Brain microvascular endothelial cell (primary cell): Measurements from ENCODE around the gene PKN3.

ENCODE experiments used
- DNase-seq: peaks from one replicate; pipeline ENCODE4 v3.0.0-alpha.2; 2020
- H3K27ac ChIP-seq: fragments of 250-450 bp; sonication (Bioruptor Pico); 2 replicates; pipeline ENCODE4 v1.5.1; 2020; ENCODE audit warnings: mild to moderate bottlenecking, moderate library complexity
- H3K27me3 ChIP-seq: fragments of 250-450 bp; sonication (Bioruptor Pico); replicated peaks from 2 replicates; pipeline ENCODE4 v1.5.1; 2020; ENCODE audit warnings: mild to moderate bottlenecking
- H3K36me3 ChIP-seq: fragments of 250-450 bp; sonication (Bioruptor Pico); replicated peaks from 2 replicates; pipeline ENCODE4 v1.5.1; 2020; ENCODE audit warnings: mild to moderate bottlenecking
- H3K4me3 ChIP-seq: 2 replicates; pipeline ENCODE4 v1.5.1; 2011; ENCODE audit warnings: low read depth, mild to moderate bottlenecking, control low read depth, low read length, moderate library complexity
- in situ Hi-C: cut with HindIII; loops from 2 replicates; pipeline ENCODE4 v1.10.0; 2017; ENCODE audit warnings: low sequenced_read_pairs, low pct_ligation_motif_present
- TF ChIP-seq, protein P1 (sequence below): IDR thresholded peaks from 2 replicates; pipeline ENCODE4 v1.5.1; 2011; ENCODE audit warnings: low read depth, mild to moderate bottlenecking, moderate library complexity, low read length, control low read depth, inconsistent platforms; ENCODE audit errors: missing control alignments

Gene PKN3

DNA sequence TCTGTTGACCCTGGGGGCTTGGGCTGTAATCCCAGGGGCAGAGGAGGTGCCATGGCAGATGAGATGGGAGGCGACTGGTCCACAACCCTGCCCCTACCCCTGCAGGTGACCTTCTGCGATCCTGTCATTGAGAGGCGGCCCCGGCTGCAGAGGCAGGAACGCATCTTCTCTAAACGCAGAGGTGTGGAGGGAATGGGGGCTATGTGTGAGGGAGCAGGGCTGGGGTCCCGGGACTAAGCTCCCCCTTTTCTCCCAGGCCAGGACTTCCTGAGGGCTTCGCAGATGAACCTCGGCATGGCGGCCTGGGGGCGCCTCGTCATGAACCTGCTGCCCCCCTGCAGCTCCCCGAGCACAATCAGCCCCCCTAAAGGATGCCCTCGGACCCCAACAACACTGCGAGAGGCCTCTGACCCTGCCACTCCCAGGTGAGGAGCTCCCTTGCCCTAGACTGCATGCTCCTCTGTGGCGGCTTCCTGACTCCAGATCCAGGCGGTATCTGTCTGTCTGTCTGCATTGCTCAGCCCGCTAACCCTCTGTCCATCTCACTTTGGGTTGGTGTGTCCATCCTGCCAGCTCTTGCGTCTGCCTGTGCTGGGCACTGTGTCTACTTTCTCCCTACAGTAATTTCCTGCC lies 11.8 kb downstream of the PKN3 start:
- no peaks in the 10 kb centered on the region for H3K36me3 ChIP-seq

DNA sequence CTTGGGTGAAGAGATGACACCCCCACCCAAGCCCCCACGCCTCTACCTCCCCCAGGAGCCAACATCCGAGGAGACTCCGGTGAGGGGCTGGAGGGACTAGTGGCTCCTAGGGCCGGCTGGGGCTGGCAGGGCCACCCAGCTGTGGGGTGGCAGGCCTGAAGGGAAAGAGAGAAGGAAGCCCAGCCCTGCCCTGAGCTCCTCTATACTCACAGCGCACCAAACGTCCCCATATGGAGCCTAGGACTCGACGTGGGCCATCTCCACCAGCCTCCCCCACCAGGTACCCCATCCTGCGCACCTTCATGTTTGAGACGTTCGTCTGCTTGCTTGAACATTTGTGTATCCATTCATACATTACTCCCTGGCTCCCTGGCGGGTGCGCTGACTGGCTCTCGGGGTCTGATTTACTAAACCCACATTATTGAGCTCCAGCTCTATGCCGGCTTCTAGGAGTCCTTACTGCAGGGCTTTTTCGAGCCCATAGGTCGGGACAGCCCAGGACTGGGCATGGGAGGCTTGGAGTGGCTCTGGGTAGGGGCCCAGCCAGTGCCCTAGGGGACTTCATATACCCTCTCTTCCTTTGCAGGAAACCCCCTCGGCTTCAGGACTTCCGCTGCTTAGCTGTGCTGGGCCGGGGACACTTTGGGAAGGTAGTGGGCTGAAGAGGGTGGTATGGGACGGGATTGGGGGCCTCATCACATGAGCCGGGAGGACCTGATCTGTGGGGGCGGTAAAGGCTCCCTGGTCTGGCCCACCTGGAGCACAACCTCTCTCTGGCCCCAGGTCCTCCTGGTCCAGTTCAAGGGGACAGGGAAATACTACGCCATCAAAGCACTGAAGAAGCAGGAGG lies 12.5 kb downstream of the PKN3 start:
- Histone ChIP-seq H3K36me3 (no peaks in the 10 kb centered on the region), H3K4me3 (no peak overlapping the region), H3K27ac (no peak overlapping the region), H3K27me3 (no peaks in the 10 kb centered on the region)
- TF ChIP-seq, protein P1, sequence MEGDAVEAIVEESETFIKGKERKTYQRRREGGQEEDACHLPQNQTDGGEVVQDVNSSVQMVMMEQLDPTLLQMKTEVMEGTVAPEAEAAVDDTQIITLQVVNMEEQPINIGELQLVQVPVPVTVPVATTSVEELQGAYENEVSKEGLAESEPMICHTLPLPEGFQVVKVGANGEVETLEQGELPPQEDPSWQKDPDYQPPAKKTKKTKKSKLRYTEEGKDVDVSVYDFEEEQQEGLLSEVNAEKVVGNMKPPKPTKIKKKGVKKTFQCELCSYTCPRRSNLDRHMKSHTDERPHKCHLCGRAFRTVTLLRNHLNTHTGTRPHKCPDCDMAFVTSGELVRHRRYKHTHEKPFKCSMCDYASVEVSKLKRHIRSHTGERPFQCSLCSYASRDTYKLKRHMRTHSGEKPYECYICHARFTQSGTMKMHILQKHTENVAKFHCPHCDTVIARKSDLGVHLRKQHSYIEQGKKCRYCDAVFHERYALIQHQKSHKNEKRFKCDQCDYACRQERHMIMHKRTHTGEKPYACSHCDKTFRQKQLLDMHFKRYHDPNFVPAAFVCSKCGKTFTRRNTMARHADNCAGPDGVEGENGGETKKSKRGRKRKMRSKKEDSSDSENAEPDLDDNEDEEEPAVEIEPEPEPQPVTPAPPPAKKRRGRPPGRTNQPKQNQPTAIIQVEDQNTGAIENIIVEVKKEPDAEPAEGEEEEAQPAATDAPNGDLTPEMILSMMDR = no peak
- no peak for DNase-seq
- in situ Hi-C loops = no loop called here

More for the DNA sequence above, 11.8 kb downstream of the PKN3 start:
- DNase-seq = no peak
- TF ChIP-seq, protein P1 = no peak
- Histone ChIP-seq H3K27ac (no peak overlapping the region), H3K4me3 (no peak overlapping the region), H3K27me3 (no peaks in the 10 kb centered on the region)
- in situ Hi-C loops = no loop called here

DNA sequence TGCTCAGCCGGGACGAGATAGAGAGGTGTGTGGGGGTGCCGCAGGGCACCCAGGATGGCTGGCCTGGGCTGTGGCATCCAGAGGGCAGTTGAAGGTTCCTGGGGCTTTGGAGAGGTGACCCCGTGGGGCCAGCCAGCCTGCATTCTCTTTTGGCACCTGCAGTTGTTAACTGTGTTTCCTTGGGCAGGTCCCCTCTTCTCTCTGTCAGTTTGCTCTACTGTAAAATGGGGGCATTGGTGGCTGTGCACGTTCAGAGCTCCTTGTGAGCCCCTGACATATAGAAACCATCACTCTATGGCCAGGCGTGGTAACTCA lies 13.1 kb downstream of the PKN3 start:
- no peaks in the 10 kb centered on the region for H3K36me3 ChIP-seq
- H3K4me3 ChIP-seq = no peak overlapping the region
- in situ Hi-C loops = no loop called here
- no peaks in the 10 kb centered on the region for H3K27me3 ChIP-seq
- DNase-seq = no peak
- H3K27ac ChIP-seq = no peak overlapping the region
- TF ChIP-seq, protein P1 = no peak

DNA sequence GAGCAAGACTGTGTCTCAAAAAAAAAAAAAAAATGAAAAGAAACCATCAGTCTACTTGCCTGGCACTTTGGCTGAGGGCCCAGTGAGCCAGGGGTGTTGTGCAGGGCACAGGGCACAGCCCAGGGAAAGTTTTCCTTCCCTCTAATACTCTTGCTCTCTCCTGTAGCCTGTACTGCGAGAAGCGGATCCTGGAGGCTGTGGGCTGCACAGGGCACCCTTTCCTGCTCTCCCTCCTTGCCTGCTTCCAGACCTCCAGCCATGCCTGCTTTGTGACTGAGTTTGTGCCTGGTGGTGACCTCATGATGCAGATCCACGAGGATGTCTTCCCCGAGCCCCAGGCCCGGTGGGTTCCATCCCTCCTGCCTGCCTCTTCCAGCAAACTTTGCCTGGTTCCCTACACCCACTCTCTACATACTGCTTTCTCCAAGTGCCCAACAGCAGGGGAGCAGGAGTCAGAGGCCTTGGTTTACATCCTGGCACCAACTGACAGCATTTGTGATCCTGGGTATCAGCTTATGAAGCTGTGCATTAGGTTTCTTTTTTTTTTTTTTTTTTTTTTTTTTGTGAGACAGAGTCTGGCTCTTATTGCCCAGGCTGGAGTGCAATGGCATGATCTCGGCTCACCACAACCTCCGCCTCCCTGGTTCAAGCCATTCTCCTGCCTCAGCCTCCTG lies 14.4 kb downstream of the PKN3 start:
- in situ Hi-C loops = no loop called here
- TF ChIP-seq, protein P1 = no peak
- no peak overlapping the region for H3K27ac ChIP-seq
- no peaks in the 10 kb centered on the region for H3K27me3 ChIP-seq
- no peak overlapping the region for H3K4me3 ChIP-seq
- H3K36me3 ChIP-seq = no peaks in the 10 kb centered on the region
- DNase-seq = no peak

DNA sequence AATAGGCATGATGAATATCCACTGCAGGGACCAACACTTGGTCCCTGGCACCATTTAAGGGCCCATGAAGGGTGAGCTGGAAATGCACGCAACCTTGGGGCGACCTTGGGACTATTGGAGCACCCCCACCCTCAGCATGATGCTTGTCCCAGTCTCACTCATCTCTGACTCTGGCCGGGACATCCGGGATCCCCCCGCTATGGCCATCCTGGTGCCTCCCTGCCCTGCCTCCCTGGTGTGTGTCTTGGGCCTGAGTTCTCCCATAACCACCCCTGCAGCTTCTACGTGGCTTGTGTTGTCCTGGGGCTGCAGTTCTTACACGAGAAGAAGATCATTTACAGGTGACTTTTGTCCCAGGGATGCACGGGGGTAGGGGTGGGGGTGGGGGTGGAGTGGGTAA lies 15.7 kb downstream of the PKN3 start:
- DNase-seq = no peak
- in situ Hi-C loops = no loop called here
- TF ChIP-seq, protein P1 = no peak
- Histone ChIP-seq H3K27ac (no peak overlapping the region), H3K4me3 (no peak overlapping the region), H3K27me3 (no peaks in the 10 kb centered on the region), H3K36me3 (no peaks in the 10 kb centered on the region)
